Upper lobe of left lung (tissue), 4 donors: Measurements from ENCODE around the gene PLA2G5.

ENCODE experiments used
- CTCF ChIP-seq, 6 experiments: fragments of 450-650 bp in 4 of 6; fragments of 200-600 bp in 2 of 6; sonication (generic) in 2 of 6; IDR thresholded peaks; one replicate each; pipeline ENCODE4 v1.5.1; 2016 to 2019; ENCODE audit warnings: antibody characterized with exemption in 6 of 6
- POLR2A ChIP-seq, 4 donors: fragments of 450-650 bp; IDR thresholded peaks; one replicate each; pipeline ENCODE4 v1.5.1; 2016 to 2017; ENCODE audit warnings: antibody characterized with exemption in 4 of 4, mild to moderate bottlenecking in 2 of 4
- POLR2AphosphoS5 ChIP-seq, 2 donors: sonication (generic); formaldehyde crosslinking; IDR thresholded peaks; one replicate each; pipeline ENCODE4 v1.5.1; 2017; ENCODE audit warnings: antibody characterized with exemption in 2 of 2

GRCh38 chr1:20058531-20058930, 11.5 kb upstream of the PLA2G5 start:
- TF ChIP-seq POLR2A (IDR thresholded peaks at IDR 0.05): no peak
- no peak for TF ChIP-seq POLR2AphosphoS5 (IDR thresholded peaks at IDR 0.05)
- TF ChIP-seq CTCF (IDR thresholded peaks at IDR 0.05): no peak
